ENCODE results near the gene PON2. TPM values are rescaled to one million over a fixed set of nuclear protein-coding genes. Genes with fewer than 3 reads are reported as not detected.

The PON2 gene
- total RNA-seq, 1 donor from 2014 or later: 2.4 TPM

DNA sequence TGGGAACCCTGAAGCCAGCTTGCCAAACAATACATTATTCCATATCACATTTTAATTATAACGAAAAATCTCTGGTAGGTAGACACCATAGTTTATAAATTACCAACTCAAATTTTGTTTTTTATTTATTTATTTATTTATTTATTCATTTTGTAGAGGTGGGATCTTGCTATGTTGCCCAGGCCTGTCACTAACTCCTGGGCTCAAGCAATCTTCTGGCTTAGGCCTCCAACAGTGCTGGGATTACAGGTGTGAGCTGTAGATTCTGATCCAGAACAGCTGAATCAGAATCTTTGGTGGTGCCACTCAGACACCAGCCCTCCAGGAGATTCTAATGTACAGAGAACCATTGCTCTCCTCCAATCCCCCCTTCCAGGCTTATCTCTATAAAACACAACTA, 1.7 kb downstream of the PON2 start:
- peaks cover 9% of the 10 kb centered on the region for H3K27me3 Mint-ChIP-seq
- peaks cover 4% of the 10 kb centered on the region for H3K9me3 Mint-ChIP-seq
- peaks cover 11% of the 10 kb centered on the region for H3K4me1 Mint-ChIP-seq
- H3K36me3 Mint-ChIP-seq (ENCODE audit: low read depth): no peaks in the 10 kb centered on the region
- intact Hi-C loops (cut with micrococcal nuclease): loop anchor here (5.0 kb wide), 1 partner anchor 101 kb away; no protein-coding TSS in a partner anchor
- H3K4me3 Mint-ChIP-seq: no peak overlapping the region
- H3K27ac Mint-ChIP-seq: no peak overlapping the region
- no peak for DNase-seq

DNA sequence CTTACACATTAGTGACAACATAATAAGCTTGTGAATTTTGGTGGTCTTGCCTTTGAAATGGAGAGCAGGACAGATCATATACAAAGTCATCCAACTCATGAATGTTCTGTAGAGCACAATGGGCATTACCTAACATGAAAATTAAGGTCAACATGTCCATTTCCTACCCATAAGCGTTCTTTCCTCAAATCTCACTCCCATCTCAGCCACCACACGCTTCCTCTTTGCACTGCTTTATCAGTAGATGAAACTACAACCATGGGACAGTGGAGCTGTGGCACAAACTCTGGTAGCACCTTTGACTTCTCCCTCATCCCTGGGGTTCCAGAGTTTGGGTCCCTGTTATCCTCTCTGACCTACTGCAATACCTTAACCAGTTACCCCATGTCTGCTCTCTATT, 2.2 kb downstream of the PON2 start:
- peaks cover 9% of the 10 kb centered on the region for H3K27me3 Mint-ChIP-seq

DNA sequence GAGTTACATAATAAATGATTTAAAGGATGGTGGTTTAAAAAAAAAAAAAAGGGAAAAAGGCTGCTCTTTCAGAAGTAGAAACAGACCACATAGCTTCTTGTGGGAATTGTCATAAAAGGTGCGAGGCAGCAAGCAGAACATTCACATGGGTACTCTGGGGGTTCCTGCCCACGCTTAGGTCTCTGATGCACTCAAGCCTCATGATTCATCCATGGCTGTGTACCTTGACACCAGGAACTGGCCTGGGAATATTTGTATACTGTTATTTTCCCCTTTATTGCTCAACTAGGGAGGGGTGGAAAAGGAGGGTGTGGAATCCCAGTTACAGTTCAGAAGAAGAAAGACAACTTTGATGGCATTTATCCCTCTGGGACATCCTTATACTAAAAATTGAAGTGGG, 4.0 kb downstream of the PON2 start:
- H3K4me3 Mint-ChIP-seq: no peak overlapping the region
- H3K36me3 Mint-ChIP-seq (ENCODE audit: low read depth): no peaks in the 10 kb centered on the region
- no peak overlapping the region for H3K27ac Mint-ChIP-seq

More for the DNA sequence above, 2.2 kb downstream of the PON2 start:
- Mint-ChIP-seq H3K36me3 (ENCODE audit: low read depth) (no peaks in the 10 kb centered on the region), H3K27ac (no peak overlapping the region), H3K4me1 (peaks cover 11% of the 10 kb centered on the region), H3K9me3 (peaks cover 4% of the 10 kb centered on the region), H3K4me3 (no peak overlapping the region)
- intact Hi-C loops (cut with micrococcal nuclease): loop anchor here (5.0 kb wide), 1 partner anchor 100 kb away; no protein-coding TSS in a partner anchor
- no peak for DNase-seq

DNA sequence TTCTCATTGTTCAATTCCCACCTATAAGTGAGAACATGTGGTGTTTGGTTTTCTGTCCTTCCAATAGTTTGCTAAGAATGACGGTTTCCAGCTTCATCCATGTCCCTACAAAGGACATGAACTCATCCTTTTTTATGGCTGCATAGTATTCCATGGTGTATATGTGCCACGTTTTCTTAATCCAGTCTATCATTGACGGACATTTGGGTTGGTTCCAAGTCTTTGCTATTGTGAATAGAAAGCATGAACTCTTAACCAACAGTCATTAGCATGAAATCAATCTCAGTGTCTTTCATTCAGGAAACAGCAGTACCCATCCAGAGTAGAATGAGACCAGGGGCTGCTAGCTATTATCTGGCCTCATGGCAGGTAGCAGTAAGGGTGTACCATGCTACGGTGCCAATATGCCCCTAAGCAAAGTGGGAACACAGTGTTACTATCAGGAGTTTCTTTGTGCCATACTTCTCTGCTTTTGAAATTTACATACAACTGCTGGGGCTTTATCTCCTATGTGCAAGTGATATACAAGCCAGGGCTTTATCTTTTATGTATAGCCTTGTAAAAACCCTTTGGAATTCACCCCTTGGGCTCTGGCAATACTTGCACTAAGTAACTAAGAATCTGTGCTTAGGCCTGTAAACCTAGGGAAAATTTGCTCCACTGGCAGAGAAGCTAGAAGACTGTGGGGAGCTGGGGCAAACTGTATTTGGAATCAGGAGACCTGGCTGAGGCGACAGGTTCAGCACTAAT, 5.4 kb downstream of the PON2 start:
- intact Hi-C loops (cut with micrococcal nuclease): no loop called here
- DNase-seq: no peak
- Mint-ChIP-seq H3K4me3 (no peak overlapping the region), H3K9me3 (peaks cover 4% of the 10 kb centered on the region), H3K4me1 (peaks cover 3% of the 10 kb centered on the region), H3K27me3 (peaks cover 4% of the 10 kb centered on the region), H3K36me3 (ENCODE audit: low read depth) (no peaks in the 10 kb centered on the region), H3K27ac (no peak overlapping the region)

More for the DNA sequence above, 4.0 kb downstream of the PON2 start:
- Mint-ChIP-seq H3K4me1 (peaks cover 10% of the 10 kb centered on the region), H3K9me3 (peaks cover 4% of the 10 kb centered on the region), H3K27me3 (peaks cover 7% of the 10 kb centered on the region)
- DNase-seq: no peak
- intact Hi-C loops (cut with micrococcal nuclease): loop anchor here (5.0 kb wide), 1 partner anchor 99 kb away; no protein-coding TSS in a partner anchor

DNA sequence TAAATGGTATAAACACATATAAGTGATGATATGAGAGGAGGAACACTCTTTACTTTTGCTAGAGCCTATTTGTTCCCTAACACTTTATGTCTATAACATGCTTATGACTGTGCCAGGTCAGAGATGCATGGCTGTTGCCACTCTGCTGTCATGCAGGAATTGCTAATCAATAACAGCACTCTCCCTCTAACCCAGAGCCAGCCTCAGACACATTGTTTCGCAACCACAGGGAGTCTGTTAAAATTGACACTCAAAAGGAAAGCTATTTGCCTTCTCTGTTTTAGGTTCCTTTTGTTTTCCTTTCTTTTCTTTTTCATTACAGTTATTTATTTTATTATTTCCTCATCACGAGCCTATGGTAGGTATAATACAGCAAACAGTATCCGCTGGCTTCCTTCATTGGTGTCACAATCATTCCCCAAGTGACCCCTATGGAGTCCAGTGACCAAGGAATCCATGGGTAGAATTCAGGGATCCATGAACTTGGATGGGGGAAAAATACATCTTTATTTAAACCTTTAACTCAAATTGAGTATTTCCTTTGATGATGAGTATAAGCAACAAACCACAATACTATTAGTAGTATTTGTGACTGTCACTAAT, 6.8 kb downstream of the PON2 start:
- Mint-ChIP-seq H3K36me3 (ENCODE audit: low read depth) (no peaks in the 10 kb centered on the region), H3K4me1 (no peaks in the 10 kb centered on the region), H3K4me3 (no peak overlapping the region), H3K9me3 (peaks cover 4% of the 10 kb centered on the region), H3K27me3 (no peaks in the 10 kb centered on the region), H3K27ac (no peak overlapping the region)
- intact Hi-C loops (cut with micrococcal nuclease): no loop called here
- no peak for DNase-seq

DNA sequence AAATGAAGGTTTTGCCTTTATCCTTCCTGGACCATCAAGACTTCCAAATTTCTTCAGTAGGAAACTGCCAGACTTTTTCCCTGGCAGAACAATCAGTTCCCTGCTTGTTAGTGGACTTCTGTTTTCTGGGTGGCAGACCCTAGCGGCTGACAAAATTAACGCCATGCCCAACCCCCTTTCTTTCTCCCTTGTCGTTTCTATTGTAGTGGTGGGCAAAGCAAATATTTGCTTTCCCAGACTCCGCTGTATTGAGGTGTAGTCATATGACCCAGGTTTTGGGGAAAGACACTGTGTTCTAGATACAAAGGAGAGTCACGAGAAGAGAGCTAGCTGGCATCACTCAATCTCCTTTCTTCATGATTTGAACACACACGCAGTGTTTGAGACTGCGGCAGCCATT, 7.7 kb downstream of the PON2 start:
- intact Hi-C loops (cut with micrococcal nuclease): no loop called here
- H3K36me3 Mint-ChIP-seq (ENCODE audit: low read depth): no peaks in the 10 kb centered on the region
- peaks cover 4% of the 10 kb centered on the region for H3K9me3 Mint-ChIP-seq
- no peaks in the 10 kb centered on the region for H3K27me3 Mint-ChIP-seq
- H3K4me3 Mint-ChIP-seq: no peak overlapping the region
- no peak overlapping the region for H3K27ac Mint-ChIP-seq
- H3K4me1 Mint-ChIP-seq: no peaks in the 10 kb centered on the region
- DNase-seq: no peak

DNA sequence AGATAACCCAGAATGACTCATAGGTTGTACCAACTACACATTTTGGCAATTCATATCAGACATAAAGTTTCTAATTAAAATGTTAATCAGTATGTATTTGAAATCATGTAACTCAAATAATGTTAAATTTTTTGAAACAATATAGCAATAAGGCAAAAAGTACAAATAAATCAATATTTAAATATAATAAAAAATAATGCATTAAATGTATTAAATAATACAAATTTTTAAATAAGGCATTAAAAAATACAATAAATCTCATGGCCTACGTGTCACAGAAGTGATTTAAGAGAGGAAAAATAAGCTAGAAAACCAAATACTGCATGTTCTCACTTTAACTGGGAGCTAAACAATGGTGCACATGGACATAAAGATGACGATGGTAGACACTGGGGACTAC, 9.1 kb downstream of the PON2 start:
- H3K4me3 Mint-ChIP-seq: no peak overlapping the region
- DNase-seq: no peak
- no peaks in the 10 kb centered on the region for H3K27me3 Mint-ChIP-seq
- peaks cover 4% of the 10 kb centered on the region for H3K9me3 Mint-ChIP-seq
- no peaks in the 10 kb centered on the region for H3K4me1 Mint-ChIP-seq
- intact Hi-C loops (cut with micrococcal nuclease): no loop called here
- no peaks in the 10 kb centered on the region for H3K36me3 Mint-ChIP-seq (ENCODE audit: low read depth)
- no peak overlapping the region for H3K27ac Mint-ChIP-seq

DNA sequence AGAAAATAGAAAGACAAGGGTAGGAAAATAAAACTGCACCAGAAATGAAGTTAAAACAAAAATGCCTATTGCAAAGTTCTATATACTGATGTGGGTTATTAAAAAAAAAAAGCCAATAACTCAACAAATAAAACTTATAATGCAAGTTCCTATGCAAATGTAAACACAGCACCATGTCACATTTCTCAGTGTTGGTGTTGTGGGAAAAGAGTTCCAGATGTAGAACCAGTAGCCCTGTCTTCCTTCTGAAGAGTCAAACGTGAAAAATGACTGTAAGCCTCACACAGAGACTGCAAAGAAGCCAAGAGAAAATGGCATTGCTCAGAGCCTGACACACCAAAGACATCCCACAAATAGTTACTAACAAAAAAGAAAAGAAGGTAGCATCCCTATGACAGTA, 10.1 kb downstream of the PON2 start:
- Mint-ChIP-seq H3K4me3 (no peak overlapping the region), H3K36me3 (ENCODE audit: low read depth) (no peaks in the 10 kb centered on the region), H3K27ac (no peak overlapping the region), H3K27me3 (no peaks in the 10 kb centered on the region), H3K4me1 (no peaks in the 10 kb centered on the region), H3K9me3 (peaks cover 4% of the 10 kb centered on the region)
- intact Hi-C loops (cut with micrococcal nuclease): no loop called here
- DNase-seq: no peak

DNA sequence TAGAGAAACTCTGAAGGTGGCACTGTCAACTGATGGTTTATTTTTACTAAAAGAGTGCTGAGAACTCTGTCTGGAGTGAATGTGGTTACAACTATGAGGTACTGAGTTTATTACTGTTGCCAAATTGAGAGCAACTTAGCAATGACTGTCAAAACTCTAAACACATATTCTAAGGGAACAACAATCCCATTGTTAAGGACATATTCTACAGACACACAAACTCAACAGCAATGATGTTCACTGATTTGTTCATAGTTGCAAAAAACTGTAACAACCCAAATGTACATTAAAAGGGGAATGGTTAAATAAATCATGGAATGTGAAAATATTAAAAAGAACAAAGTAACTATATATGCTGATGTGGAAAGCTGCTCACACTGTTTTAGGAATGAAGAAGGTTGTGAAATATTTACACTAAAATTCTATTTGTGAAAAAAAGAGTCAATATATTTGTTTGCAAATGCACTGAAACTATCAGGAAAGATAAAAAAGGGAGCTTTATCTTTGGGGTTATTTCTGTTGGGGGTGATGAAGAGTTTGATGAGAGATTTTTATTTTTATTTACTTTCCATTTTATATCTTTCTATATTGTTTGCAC, 12.9 kb downstream of the PON2 start:
- no peaks in the 10 kb centered on the region for H3K9me3 Mint-ChIP-seq
- H3K27me3 Mint-ChIP-seq: no peaks in the 10 kb centered on the region
- no peak overlapping the region for H3K4me3 Mint-ChIP-seq
- no peaks in the 10 kb centered on the region for H3K36me3 Mint-ChIP-seq (ENCODE audit: low read depth)
- no peaks in the 10 kb centered on the region for H3K4me1 Mint-ChIP-seq
- no peak for DNase-seq
- intact Hi-C loops (cut with micrococcal nuclease): no loop called here
- H3K27ac Mint-ChIP-seq: no peak overlapping the region

DNA sequence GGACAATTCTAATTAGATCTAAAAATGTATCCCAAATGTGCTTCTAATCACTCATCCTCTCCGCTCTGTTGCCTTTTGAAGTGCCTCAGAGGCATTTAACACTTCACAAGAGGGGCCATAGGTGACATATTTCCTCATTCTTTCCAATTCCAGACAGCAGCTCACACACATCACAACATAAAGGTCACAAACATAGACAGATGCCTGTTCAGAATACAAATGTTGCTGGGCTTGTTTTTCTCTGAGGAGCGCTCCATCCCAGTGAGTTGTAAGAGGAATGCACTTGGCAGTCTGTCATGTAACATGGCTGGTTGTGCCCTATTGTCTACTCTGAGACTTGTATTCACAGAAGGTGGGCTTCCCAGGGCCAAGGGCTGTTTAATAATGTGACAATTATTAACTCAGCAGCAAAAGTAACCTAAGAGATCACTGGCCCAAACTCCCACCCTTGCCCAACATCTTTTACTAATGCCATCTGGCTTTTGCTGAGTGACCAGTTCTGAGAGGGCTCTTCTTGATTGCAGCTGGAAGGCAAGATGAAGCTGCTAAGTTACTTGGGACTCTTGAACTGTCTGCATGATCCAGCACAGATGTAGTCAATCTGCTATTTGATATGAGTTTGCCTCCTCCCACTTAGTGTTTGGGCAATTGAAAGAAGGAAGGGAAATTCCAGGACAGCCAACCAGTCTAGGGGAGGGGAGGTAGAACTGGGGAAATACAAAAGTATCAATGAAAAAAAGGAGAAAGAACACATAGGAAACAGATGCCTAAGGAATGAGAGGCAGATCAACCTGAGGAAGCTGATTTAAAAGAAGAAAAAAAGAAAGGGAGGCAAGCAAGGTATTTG, 13.6 kb downstream of the PON2 start:
- Mint-ChIP-seq H3K9me3 (no peaks in the 10 kb centered on the region), H3K36me3 (ENCODE audit: low read depth) (no peaks in the 10 kb centered on the region), H3K27me3 (no peaks in the 10 kb centered on the region), H3K27ac (no peak overlapping the region), H3K4me3 (no peak overlapping the region), H3K4me1 (no peaks in the 10 kb centered on the region)
- no peak for DNase-seq
- intact Hi-C loops (cut with micrococcal nuclease): no loop called here

DNA sequence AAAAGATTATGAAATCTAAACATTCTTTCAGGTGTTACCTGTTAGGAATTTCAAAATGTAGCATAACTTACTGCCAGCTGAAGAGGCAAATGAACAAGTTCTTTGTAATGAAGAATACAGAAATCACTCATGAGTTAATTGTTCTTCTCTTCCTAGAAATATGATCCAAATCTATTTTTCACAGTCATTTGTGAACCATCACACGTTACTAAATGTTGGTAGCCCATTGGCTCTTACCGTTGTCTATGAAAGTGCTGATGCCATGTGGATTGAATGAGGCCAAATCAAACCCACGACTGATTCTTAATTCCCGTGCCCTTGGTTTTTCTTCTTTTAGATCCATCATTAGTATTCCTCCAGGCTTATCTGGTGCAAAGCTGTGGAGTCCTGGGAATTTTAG, 22.8 kb downstream of the PON2 start:
- no peaks in the 10 kb centered on the region for H3K27me3 Mint-ChIP-seq
- intact Hi-C loops (cut with micrococcal nuclease): no loop called here
- H3K36me3 Mint-ChIP-seq (ENCODE audit: low read depth): no peaks in the 10 kb centered on the region
- no peak for DNase-seq
- H3K4me3 Mint-ChIP-seq: no peak overlapping the region
- no peak overlapping the region for H3K27ac Mint-ChIP-seq
- H3K9me3 Mint-ChIP-seq: no peaks in the 10 kb centered on the region
- no peaks in the 10 kb centered on the region for H3K4me1 Mint-ChIP-seq

DNA sequence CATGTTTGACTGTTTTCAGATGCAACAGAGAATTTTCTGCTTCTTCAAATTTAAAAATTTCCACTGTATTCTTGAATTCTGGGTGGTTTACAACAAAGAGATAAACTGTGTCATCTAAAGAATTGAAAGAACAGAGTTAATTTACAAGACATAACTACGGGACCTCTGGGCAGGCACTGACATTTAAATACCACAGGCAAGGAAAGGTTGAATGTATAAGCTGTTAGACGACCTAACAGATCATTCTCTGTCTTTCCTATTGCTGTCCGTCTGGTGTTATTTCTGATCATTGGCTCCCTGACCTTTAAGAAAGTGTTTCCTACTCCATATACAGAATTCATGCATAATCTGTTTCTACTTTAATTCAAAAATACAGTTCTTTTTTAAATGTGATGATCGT, 23.2 kb downstream of the PON2 start:
- H3K27ac Mint-ChIP-seq: no peak overlapping the region
- no peaks in the 10 kb centered on the region for H3K27me3 Mint-ChIP-seq
- H3K9me3 Mint-ChIP-seq: no peaks in the 10 kb centered on the region
- H3K36me3 Mint-ChIP-seq (ENCODE audit: low read depth): no peaks in the 10 kb centered on the region
- DNase-seq: no peak
- intact Hi-C loops (cut with micrococcal nuclease): no loop called here
- H3K4me1 Mint-ChIP-seq: no peaks in the 10 kb centered on the region
- no peak overlapping the region for H3K4me3 Mint-ChIP-seq

DNA sequence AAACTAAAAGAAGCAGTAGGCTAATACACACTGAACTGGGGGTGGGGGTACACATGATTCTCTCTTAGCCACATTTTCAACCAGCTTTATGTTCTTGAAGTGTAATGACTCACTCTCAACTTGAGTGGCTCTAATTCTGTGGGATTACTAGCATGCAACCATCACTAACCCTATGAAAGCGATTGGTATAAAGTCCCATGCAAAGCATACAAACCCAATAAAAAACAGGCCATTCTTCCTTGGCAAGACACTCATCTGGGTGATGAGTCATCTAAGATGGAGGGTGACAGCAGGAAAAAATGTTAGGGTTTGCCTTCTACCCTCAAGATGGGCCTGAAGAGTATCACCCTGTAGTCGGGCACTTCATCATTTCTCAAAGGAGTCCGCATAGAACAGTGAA, 23.8 kb downstream of the PON2 start:
- Mint-ChIP-seq H3K4me1 (no peaks in the 10 kb centered on the region), H3K9me3 (no peaks in the 10 kb centered on the region), H3K4me3 (no peak overlapping the region), H3K27me3 (no peaks in the 10 kb centered on the region), H3K36me3 (ENCODE audit: low read depth) (no peaks in the 10 kb centered on the region), H3K27ac (no peak overlapping the region)
- intact Hi-C loops (cut with micrococcal nuclease): no loop called here
- DNase-seq: no peak

DNA sequence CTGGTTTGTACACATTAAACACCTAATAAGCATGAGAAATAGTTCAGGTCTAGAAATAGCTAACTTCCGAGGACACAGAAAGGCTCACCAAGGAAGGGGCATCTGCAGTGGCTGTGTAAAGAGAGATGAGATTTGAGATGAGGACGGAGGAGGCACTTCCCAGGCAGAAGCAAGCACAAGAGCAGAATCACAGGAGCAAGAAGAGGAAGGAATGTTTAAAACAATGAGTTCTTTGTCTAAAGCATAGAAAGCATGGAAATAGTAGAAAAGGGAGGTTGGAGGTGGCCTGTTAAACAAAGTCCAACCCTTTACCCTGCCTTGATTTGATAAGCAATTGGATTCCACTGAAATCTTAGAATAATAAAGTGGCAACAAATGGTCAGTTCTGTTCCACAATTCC, 27.1 kb downstream of the PON2 start:
- no peak for DNase-seq
- H3K27me3 Mint-ChIP-seq: no peaks in the 10 kb centered on the region
- H3K4me1 Mint-ChIP-seq: no peaks in the 10 kb centered on the region
- H3K36me3 Mint-ChIP-seq (ENCODE audit: low read depth): no peaks in the 10 kb centered on the region
- no peak overlapping the region for H3K27ac Mint-ChIP-seq
- no peak overlapping the region for H3K4me3 Mint-ChIP-seq
- intact Hi-C loops (cut with micrococcal nuclease): no loop called here
- no peaks in the 10 kb centered on the region for H3K9me3 Mint-ChIP-seq
